GM12878 (cell line): Measurements from ENCODE around the gene INSIG2. TPM values are rescaled to one million over a fixed set of nuclear protein-coding genes. Genes with fewer than 3 reads are reported as not detected.

Experiments used
- ATAC-seq: fragments of 200-7000 bp; cut with Tn5 transposase; 3 replicates; pipeline ENCODE4 v1.9.1; 2020; ENCODE audit warnings: mild to moderate bottlenecking, moderate library complexity
- Bru-seq: library from RNA; stranded (reverse); fragments of 400-500 nt; gene quantifications from one replicate; lab custom pipeline; 2021; lab: Mats Ljungman, UMichigan
- BruChase-seq, 2 experiments: library from RNA; stranded (reverse); fragments of 400-500 nt; gene quantifications; one replicate each; lab custom pipeline; 2021; lab: Mats Ljungman, UMichigan
- BruUV-seq: library from RNA; stranded (reverse); fragments of 400-500 nt; replicated peaks from 2 replicates; lab custom pipeline; 2021; lab: Mats Ljungman, UMichigan
- CTCF ChIA-PET: fragments of 300-600 bp; sonication (Branson Sonifier 250); formaldehyde crosslinking; extraction: SDS; loops from one replicate; lab custom pipeline; 2021; ENCODE audit warnings: inconsistent platforms; lab: Yijun Ruan, JAX
- POLR2A ChIA-PET: fragments of 350-600 bp; formaldehyde crosslinking; extraction: SDS; loops from one replicate; lab custom pipeline; 2021; ENCODE audit warnings: inconsistent platforms; lab: Charles Lee
- RAD21 ChIA-PET: fragments of 300-600 bp; sonication (Branson Sonifier 250); formaldehyde crosslinking; loops from one replicate; lab custom pipeline; 2023; ENCODE audit warnings: antibody characterized with exemption; ENCODE audit not compliant: unreplicated experiment; lab: Charles Lee
- SMC1A ChIA-PET: fragments of 300-600 bp; sonication (Branson Sonifier 250); formaldehyde crosslinking; loops from one replicate; lab custom pipeline; 2023; ENCODE audit not compliant: unreplicated experiment, uncharacterized antibody; lab: Charles Lee
- DNase-seq: peaks from one replicate; pipeline ENCODE4 v3.0.0-alpha.2; 2011; ENCODE audit warnings: low read depth, low spot score
- FAIRE-seq: peaks from 3 replicates; lab custom pipeline; 2011; peaks lifted over from hg19 to GRCh38; lab: Jason Lieb, UNC
- H2AFZ ChIP-seq: 2 replicates; pipeline ENCODE4 v1.6.0; 2011; ENCODE audit warnings: low read depth, low read length, control low read depth; ENCODE audit not compliant: control insufficient read depth
- H3K27ac ChIP-seq: 2 replicates; pipeline ENCODE4 v1.5.1; 2011; ENCODE audit warnings: control low read depth; ENCODE audit not compliant: control insufficient read depth, insufficient read depth
- H3K27me3 ChIP-seq, 2 experiments: replicated peaks in 1 of 2; 2 replicates each; pipeline versions ENCODE4 v1.6.0 to v1.6.1; 2011; ENCODE audit warnings: low read length in 1 of 2; ENCODE audit not compliant: control insufficient read depth in 2 of 2, insufficient read depth in 2 of 2
- H3K36me3 ChIP-seq, 2 experiments: 2 replicates each; pipeline ENCODE4 v1.5.1; 2011; ENCODE audit warnings: low read length in 1 of 2; ENCODE audit not compliant: control insufficient read depth in 2 of 2, insufficient read depth in 2 of 2
- H3K4me1 ChIP-seq: 2 replicates; pipeline ENCODE4 v1.6.1; 2011; ENCODE audit warnings: mild to moderate bottlenecking, low read length, moderate library complexity, mixed read lengths; ENCODE audit not compliant: control insufficient read depth, insufficient read depth
- H3K4me2 ChIP-seq: 2 replicates; pipeline ENCODE4 v1.6.0; 2011; ENCODE audit warnings: control low read depth; ENCODE audit not compliant: control insufficient read depth, insufficient read depth
- H3K4me3 ChIP-seq: fragments of 200-600 bp; sonication (generic); 2 replicates; pipeline ENCODE4 v1.5.1; 2016
- H3K79me2 ChIP-seq: 2 replicates; pipeline ENCODE4 v1.6.0; 2011; ENCODE audit warnings: low read length; ENCODE audit not compliant: control insufficient read depth, insufficient read depth
- H3K9ac ChIP-seq: 2 replicates; pipeline ENCODE4 v1.8.0; 2011; ENCODE audit warnings: low read length, control low read depth, mixed read lengths; ENCODE audit not compliant: control insufficient read depth, insufficient read depth
- H3K9me3 ChIP-seq: replicated peaks from 3 replicates; pipeline ENCODE4 v1.5.1; 2011; ENCODE audit warnings: mild to moderate bottlenecking, low read length; ENCODE audit not compliant: control insufficient read depth, insufficient read depth
- H4K20me1 ChIP-seq: 2 replicates; pipeline ENCODE4 v1.6.0; 2011; ENCODE audit not compliant: control insufficient read depth, insufficient read depth
- ATF7 ChIP-seq: fragments of 450-650 bp; IDR thresholded peaks from 2 replicates; pipeline ENCODE4 v1.6.1; 2016; ENCODE audit warnings: low read depth, mild to moderate bottlenecking
- BRCA1 ChIP-seq: IDR thresholded peaks from 2 replicates; pipeline ENCODE4 v1.6.1; 2011; ENCODE audit warnings: low read depth, low read length, improper control_type of control experiment
- DPF2 ChIP-seq: fragments of 450-650 bp; IDR thresholded peaks from 2 replicates; pipeline ENCODE4 v1.6.1; 2017; ENCODE audit warnings: mild to moderate bottlenecking
- PAX8 ChIP-seq: fragments of 450-650 bp; IDR thresholded peaks from 2 replicates; pipeline ENCODE4 v1.6.1; 2017; ENCODE audit warnings: mild to moderate bottlenecking, moderate library complexity
- SIN3A ChIP-seq: IDR thresholded peaks from 2 replicates; pipeline ENCODE4 v1.6.1; 2012; ENCODE audit warnings: low read depth, low read length, improper control_type of control experiment
- SIX5 ChIP-seq: IDR thresholded peaks from 2 replicates; pipeline ENCODE4 v1.6.1; 2011; ENCODE audit warnings: mild to moderate bottlenecking, low read depth, low read length, moderate library complexity; ENCODE audit not compliant: severe bottlenecking
- SPI1 ChIP-seq: IDR thresholded peaks from 2 replicates; pipeline ENCODE4 v1.6.1; 2011; ENCODE audit warnings: low read depth, mild to moderate bottlenecking, low read length, moderate library complexity, borderline replicate concordance; ENCODE audit not compliant: insufficient read depth
- TBL1XR1 ChIP-seq: IDR thresholded peaks from 2 replicates; pipeline ENCODE4 v1.6.1; 2012; ENCODE audit warnings: low read depth, low read length, improper control_type of control experiment
- WGBS: methylation state at CpG from one replicate; pipeline ENCODE4 v1.1.6; 2016; ENCODE audit warnings: low lambda C conversion rate; ENCODE audit not compliant: insufficient replicate concordance, insufficient coverage; ENCODE audit errors: missing lambda C conversion rate; 5-methylcytosine and 5-hydroxymethylcytosine counted together
- in situ Hi-C: fragments of 300-500 bp; cut with MboI; formaldehyde crosslinking; loops from 9 replicates; pipeline ENCODE4 v1.14.3; 2018; ENCODE audit warnings: mixed read lengths
- intact Hi-C: fragments of 100-400 bp; cut with micrococcal nuclease; formaldehyde crosslinking; loops from one replicate; pipeline ENCODE4 v1.14.2; 2022; ENCODE audit not compliant: unreplicated experiment
- long read RNA-seq, 2 experiments: library from polyadenylated mRNA; unstranded; transcript quantifications; one replicate each; pipeline ENCODE4 v2.0.0, GENCODE V29; 2019 to 2020
- polyA minus RNA-seq, 3 experiments: library from RNA; depleted of rRNA, polyadenylated mRNA; stranded (reverse); fragments of >200 nt; gene quantifications; 2 replicates each; pipeline ENCODE4 v1.2.3, GENCODE V29; 2011
- polyA plus RNA-seq, 11 experiments: library from polyadenylated mRNA; depleted of rRNA in 4 of 11; unstranded in 6 of 11; stranded (reverse) in 5 of 11; fragments of >200 nt; fragmentation: Nextera tagmentation in 4 of 11; fragmentation: Illumina TruSeq in 1 of 11; extraction: Ambion mirVana in 4 of 11; extraction: Trizol in 1 of 11; gene quantifications; 1 replicate in 1 of 11; 2 replicates in 10 of 11; pipeline versions ENCODE4 v1.2.1 to v1.2.3, GENCODE V29; 2011 to 2016; ENCODE audit warnings: inconsistent platforms in 2 of 11, missing spikeins in 2 of 11, low read depth in 1 of 11
- total RNA-seq, 4 experiments: library from RNA; depleted of rRNA in 3 of 4; stranded (reverse); fragments of >200 nt in 3 of 4; fragmentation: Illumina TruSeq in 1 of 4; extraction: Trizol in 1 of 4; gene quantifications; 2 replicates each; pipeline versions ENCODE4 v1.2.1 to v1.2.3, GENCODE V29; 2013 to 2021
- TF ChIP-seq, protein P1 (sequence below): fragments of 450-650 bp; IDR thresholded peaks from 2 replicates; pipeline ENCODE4 v1.6.1; 2017; ENCODE audit warnings: mild to moderate bottlenecking, moderate library complexity
- TF ChIP-seq, protein P2 (sequence below): fragments of 150-350 bp; IDR thresholded peaks from 2 replicates; pipeline ENCODE4 v1.6.1; 2014; ENCODE audit warnings: mild to moderate bottlenecking, low read depth, low read length

The INSIG2 gene
- total RNA-seq (2013; cell fraction: nucleolus; rRNA removed), result 103 and 109 TPM in 2 replicates
- total RNA-seq (2014; rRNA removed) (4.9 and 6.4 TPM in 2 replicates), total RNA-seq (2014; rRNA removed; fragmentation: Illumina TruSeq; extraction: Trizol) (4.9 and 5.4 TPM in 2 replicates), total RNA-seq (2021) (9.3 and 9.7 TPM in 2 replicates), polyA plus RNA-seq (2011; rRNA removed) (92.7 and 119 TPM in 2 replicates), polyA plus RNA-seq (2014; fragmentation: Illumina TruSeq; extraction: Trizol) (8.7 and 11.2 TPM in 2 replicates), polyA plus RNA-seq (2014; fragmentation: Nextera tagmentation; extraction: Ambion mirVana) (10 to 100 TPM; 14.2 to 15.6 TPM), polyA plus RNA-seq (2014; rRNA removed) (9.1 and 10.0 TPM in 2 replicates), polyA plus RNA-seq (2016; fragmentation: Nextera tagmentation; extraction: Ambion mirVana) (10 to 100 TPM; 19.0 to 21.7 TPM), polyA minus RNA-seq (2011; rRNA and poly(A)+ RNA removed) (37.0 and 57.6 TPM in 2 replicates), Bru-seq, nascent RNA (percentile 92 among the genes with signal in this experiment), BruChase-seq, experiment 1, labeled RNA remaining after a 6-hour chase (percentile 92 among the genes with signal in this experiment), BruChase-seq, experiment 2, labeled RNA remaining after a 2-hour chase (percentile 94 among the genes with signal in this experiment)
- 24.6 TPM for polyA plus RNA-seq (2011; ENCODE audit: low read depth)
- polyA plus RNA-seq (2011; cell fraction: cytosol; rRNA removed), result 23.0 and 39.4 TPM in 2 replicates
- polyA plus RNA-seq (2011; cell fraction: nucleus; rRNA removed), result 26.6 and 39.5 TPM in 2 replicates
- polyA plus RNA-seq (2012), result 33.5 and 66.6 TPM in 2 replicates
- polyA minus RNA-seq (2011; cell fraction: cytosol; rRNA and poly(A)+ RNA removed), result 14.3 and 19.6 TPM in 2 replicates
- polyA minus RNA-seq (2011; cell fraction: nucleus; rRNA and poly(A)+ RNA removed), result 28.3 and 35.3 TPM in 2 replicates
- long read RNA-seq, experiment 1, partial matches to known transcripts, result 2 of 3 reads
- long read RNA-seq, experiment 1, other reads (novel, unspliced or antisense), result 0 of 3 reads
- long read RNA-seq, experiment 2, transcript INSIG2-201 (6 exons, 2,590 nt), result major isoform, 10 of 39 reads
- long read RNA-seq, experiment 2, transcript INSIG2-202 (5 exons, 574 nt), result minor isoform, 6 of 39 reads
- long read RNA-seq, experiment 2, partial matches to known transcripts, result 5 of 39 reads
- long read RNA-seq, experiment 2, other reads (novel, unspliced or antisense), result 18 of 39 reads

DNA sequence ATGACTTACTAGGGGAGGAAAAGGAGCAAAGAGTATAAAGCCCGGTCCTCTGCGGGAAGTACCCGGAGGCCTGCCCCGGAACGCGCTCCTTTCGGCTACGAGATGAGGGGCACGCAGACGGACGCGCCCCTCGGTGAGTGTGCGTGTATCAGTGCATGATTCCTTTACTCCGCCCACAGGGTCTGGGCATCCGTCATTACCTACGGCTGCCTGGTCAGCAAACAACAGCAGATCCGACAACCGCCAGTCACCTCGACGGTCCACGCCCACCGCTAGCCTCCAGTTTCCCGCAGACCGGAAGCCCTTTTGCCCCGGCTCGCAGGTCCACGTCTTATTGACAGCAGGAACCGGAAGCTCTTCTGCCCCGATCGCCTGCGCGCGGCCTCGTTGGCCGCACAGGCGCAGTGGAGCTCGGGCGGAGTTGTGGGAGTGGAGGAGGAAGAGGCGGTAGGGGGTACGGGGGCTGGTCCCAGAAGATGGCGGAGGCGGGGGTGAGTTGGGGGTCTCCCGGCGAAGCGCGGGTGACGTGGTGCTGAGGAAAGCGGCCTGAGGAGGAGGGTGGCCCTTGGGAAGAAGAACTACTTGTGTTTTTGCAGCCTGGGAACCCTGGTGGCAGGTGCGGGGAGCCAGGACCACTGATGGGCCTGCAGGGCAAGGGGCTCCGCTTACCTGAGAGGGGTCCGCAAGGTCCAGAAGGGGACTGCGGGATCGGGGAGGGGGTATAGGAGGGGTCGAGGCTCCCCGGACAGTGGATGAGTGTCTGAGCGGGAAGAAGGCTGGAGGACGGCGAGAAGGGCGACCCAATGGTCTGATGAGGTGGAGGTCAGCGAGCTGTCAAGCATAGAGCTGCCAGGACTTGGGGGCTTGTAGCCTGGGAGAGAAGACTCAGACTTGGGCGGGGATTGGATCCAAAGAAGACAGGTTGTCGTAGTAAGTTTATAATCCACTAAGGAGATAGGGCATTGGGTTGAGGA lies at the start of gene INSIG2:
Gene INSIG2 (plus strand): TSS at position 421 of the 974 bp plus-strand sequence. CDS start 8,086 bp downstream, outside the sequence.
- H3K36me3 ChIP-seq, result 0 out of 4 replicates have a peak, but pooled peaks cover 0 to 3% of the 10 kb centered on the region in 2 experiments
- peak within 1 kb of the TSS; percentile 69 for H3K27ac ChIP-seq
- POLR2A ChIA-PET, result interaction anchor here (0.6 to 2.7 kb wide), 7 partner anchors 9 to 98 kb away, joined by 3 to 24 read pairs (median 6); no protein-coding TSS in a partner anchor
- H4K20me1 ChIP-seq, result no peaks in the 10 kb centered on the region
- H3K27me3 ChIP-seq, result 0 out of 4 replicates have a peak, but pooled peaks cover 0 to 3% of the 10 kb centered on the region in 2 experiments
- DNase-seq, result peak; percentile 98
- RAD21 ChIA-PET, result interaction anchor here (0.6 to 2.6 kb wide), 16 partner anchors 9 to 793 kb away, joined by 3 to 16 read pairs (median 4); partner anchors contain the start of gene DDX18
- peak within 1 kb of the TSS; percentile 70 for H3K4me3 ChIP-seq
- peak; percentile 95 for ATAC-seq
- H3K9me3 ChIP-seq, result no peaks in the 10 kb centered on the region
- in situ Hi-C loops, result no loop called here
- peak within 1 kb of the TSS; percentile 93 for H2AFZ ChIP-seq
- CTCF ChIA-PET, result interaction anchor here (0.7 to 2.6 kb wide), 12 partner anchors 8 to 274 kb away, joined by 3 to 17 read pairs (median 4); partner anchors contain the start of gene DDX18
- no peaks in the 10 kb centered on the region for H3K4me1 ChIP-seq
- H3K9ac ChIP-seq, result peak within 1 kb of the TSS; percentile 73
- SMC1A ChIA-PET, result interaction anchor here (0.9 to 7.7 kb wide), 12 partner anchors 10 to 99 kb away, joined by 3 to 48 read pairs (median 5); no protein-coding TSS in a partner anchor
- H3K79me2 ChIP-seq, result peaks cover 46% of the 10 kb centered on the region
- 1% methylated on average over 60 of the region's 63 CpGs for WGBS
- H3K4me2 ChIP-seq, result peak within 1 kb of the TSS; percentile 66
- BruUV-seq, result no TSS peak
- peak; percentile 64 for FAIRE-seq
- intact Hi-C loops, result loop anchor here (1.0 to 5.0 kb wide), 3 partner anchors 16 to 99 kb away; no protein-coding TSS in a partner anchor
- TF ChIP-seq PAX8 (no peak), SIN3A (peak; percentile 70; the same call in 1 of the 2 replicates), ATF7 (peak; percentile 76), DPF2 (peak; percentile 68; the same call in 1 of the 2 replicates), SIX5 (peak; percentile 79), SPI1 (0 out of 2 replicates have a peak, but pooled peaks have one; percentile 36), BRCA1 (no peak), TBL1XR1 (0 out of 2 replicates have a peak, but pooled peaks have one; percentile 56)
- TF ChIP-seq, protein P1, sequence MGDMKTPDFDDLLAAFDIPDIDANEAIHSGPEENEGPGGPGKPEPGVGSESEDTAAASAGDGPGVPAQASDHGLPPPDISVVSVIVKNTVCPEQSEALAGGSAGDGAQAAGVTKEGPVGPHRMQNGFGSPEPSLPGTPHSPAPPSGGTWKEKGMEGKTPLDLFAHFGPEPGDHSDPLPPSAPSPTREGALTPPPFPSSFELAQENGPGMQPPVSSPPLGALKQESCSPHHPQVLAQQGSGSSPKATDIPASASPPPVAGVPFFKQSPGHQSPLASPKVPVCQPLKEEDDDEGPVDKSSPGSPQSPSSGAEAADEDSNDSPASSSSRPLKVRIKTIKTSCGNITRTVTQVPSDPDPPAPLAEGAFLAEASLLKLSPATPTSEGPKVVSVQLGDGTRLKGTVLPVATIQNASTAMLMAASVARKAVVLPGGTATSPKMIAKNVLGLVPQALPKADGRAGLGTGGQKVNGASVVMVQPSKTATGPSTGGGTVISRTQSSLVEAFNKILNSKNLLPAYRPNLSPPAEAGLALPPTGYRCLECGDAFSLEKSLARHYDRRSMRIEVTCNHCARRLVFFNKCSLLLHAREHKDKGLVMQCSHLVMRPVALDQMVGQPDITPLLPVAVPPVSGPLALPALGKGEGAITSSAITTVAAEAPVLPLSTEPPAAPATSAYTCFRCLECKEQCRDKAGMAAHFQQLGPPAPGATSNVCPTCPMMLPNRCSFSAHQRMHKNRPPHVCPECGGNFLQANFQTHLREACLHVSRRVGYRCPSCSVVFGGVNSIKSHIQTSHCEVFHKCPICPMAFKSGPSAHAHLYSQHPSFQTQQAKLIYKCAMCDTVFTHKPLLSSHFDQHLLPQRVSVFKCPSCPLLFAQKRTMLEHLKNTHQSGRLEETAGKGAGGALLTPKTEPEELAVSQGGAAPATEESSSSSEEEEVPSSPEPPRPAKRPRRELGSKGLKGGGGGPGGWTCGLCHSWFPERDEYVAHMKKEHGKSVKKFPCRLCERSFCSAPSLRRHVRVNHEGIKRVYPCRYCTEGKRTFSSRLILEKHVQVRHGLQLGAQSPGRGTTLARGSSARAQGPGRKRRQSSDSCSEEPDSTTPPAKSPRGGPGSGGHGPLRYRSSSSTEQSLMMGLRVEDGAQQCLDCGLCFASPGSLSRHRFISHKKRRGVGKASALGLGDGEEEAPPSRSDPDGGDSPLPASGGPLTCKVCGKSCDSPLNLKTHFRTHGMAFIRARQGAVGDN, result peak; percentile 55; the same call in 1 of the 2 replicates
- TF ChIP-seq, protein P2, sequence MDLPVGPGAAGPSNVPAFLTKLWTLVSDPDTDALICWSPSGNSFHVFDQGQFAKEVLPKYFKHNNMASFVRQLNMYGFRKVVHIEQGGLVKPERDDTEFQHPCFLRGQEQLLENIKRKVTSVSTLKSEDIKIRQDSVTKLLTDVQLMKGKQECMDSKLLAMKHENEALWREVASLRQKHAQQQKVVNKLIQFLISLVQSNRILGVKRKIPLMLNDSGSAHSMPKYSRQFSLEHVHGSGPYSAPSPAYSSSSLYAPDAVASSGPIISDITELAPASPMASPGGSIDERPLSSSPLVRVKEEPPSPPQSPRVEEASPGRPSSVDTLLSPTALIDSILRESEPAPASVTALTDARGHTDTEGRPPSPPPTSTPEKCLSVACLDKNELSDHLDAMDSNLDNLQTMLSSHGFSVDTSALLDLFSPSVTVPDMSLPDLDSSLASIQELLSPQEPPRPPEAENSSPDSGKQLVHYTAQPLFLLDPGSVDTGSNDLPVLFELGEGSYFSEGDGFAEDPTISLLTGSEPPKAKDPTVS, result no peak
